DMS79 (cell line): ENCODE data around the gene QKI.
"Not testable (repeated sequence)": the region's sequence is repeated elsewhere in the genome, so short reads cannot be mapped to it uniquely, and the experiment has no call there.

Experiments used
- DNase-seq: peaks from one replicate; lab custom pipeline; 2025; lab: John Stamatoyannopoulos, UW

Gene QKI

GRCh38 chr6:163414117-163414945 lies at the start of gene QKI:
TSS of gene QKI (plus strand) at chr6:163414718. CDS start at chr6:163415194, 476 bp downstream.
- DNase-seq: no peak

GRCh38 chr6:163366288-163366687 lies 48.2 kb upstream of the QKI start:
- no peak for DNase-seq

- DNase-seq: no peak
These were observed 46.9 kb upstream of the QKI start for GRCh38 chr6:163367497-163368183.

GRCh38 chr6:163369141-163369540 lies 45.4 kb upstream of the QKI start:
- no peak for DNase-seq

- DNase-seq: no peak
These were observed 44.7 kb upstream of the QKI start for GRCh38 chr6:163369628-163370365.

GRCh38 chr6:163370464-163371117 lies 43.9 kb upstream of the QKI start:
- no peak for DNase-seq

GRCh38 chr6:163371129-163371528 lies 43.4 kb upstream of the QKI start:
- no peak for DNase-seq

- no peak for DNase-seq
These were observed 41.3 kb upstream of the QKI start for GRCh38 chr6:163373240-163373639.

- no peak for DNase-seq
These were observed 39.2 kb upstream of the QKI start for GRCh38 chr6:163375361-163375760.

GRCh38 chr6:163376187-163376586 lies 38.3 kb upstream of the QKI start:
- DNase-seq: no peak

GRCh38 chr6:163377561-163377960 lies 37.0 kb upstream of the QKI start:
- DNase-seq: no peak

- DNase-seq: no peak
These were observed 34.3 kb upstream of the QKI start for GRCh38 chr6:163380216-163380615.

- no peak for DNase-seq
These were observed 33.3 kb upstream of the QKI start for GRCh38 chr6:163381118-163381756.

- DNase-seq: not testable (repeated sequence)
These were observed 31.1 kb upstream of the QKI start for GRCh38 chr6:163383396-163383795.

- no peak for DNase-seq
These were observed 30.6 kb upstream of the QKI start for GRCh38 chr6:163383912-163384311.

- DNase-seq: no peak
These were observed 30.0 kb upstream of the QKI start for GRCh38 chr6:163384510-163384909.

- not testable (repeated sequence) for DNase-seq
These were observed 29.0 kb upstream of the QKI start for GRCh38 chr6:163385503-163385902.

- DNase-seq: no peak
These were observed 28.1 kb upstream of the QKI start for GRCh38 chr6:163386329-163386908.

GRCh38 chr6:163387317-163387716 lies 27.2 kb upstream of the QKI start:
- no peak for DNase-seq

GRCh38 chr6:163389354-163389753 lies 25.2 kb upstream of the QKI start:
- DNase-seq: no peak

GRCh38 chr6:163390770-163391169 lies 23.7 kb upstream of the QKI start:
- DNase-seq: no peak
